WTC11 (cell line): ENCODE results near the gene MRAS.

Experiments used
- KAT7 ChIP-seq: sonication (generic); formaldehyde crosslinking; IDR thresholded peaks from 2 replicates; pipeline ENCODE4 v1.8.1; 2023; ENCODE audit warnings: missing genetic modification reagents, mild to moderate bottlenecking, borderline replicate concordance
- SMAD3 ChIP-seq: sonication (generic); formaldehyde crosslinking; IDR thresholded peaks from 2 replicates; pipeline ENCODE4 v1.8.0; 2022; ENCODE audit warnings: missing genetic modification reagents, mild to moderate bottlenecking, borderline replicate concordance
- SMAD4 ChIP-seq: sonication (generic); formaldehyde crosslinking; IDR thresholded peaks from 2 replicates; pipeline ENCODE4 v1.8.0; 2022; ENCODE audit warnings: mild to moderate bottlenecking, missing genetic modification reagents
- TF ChIP-seq, protein P1 (sequence below): sonication (generic); formaldehyde crosslinking; IDR thresholded peaks from 2 replicates; pipeline ENCODE4 v1.8.1; 2022; ENCODE audit warnings: low read depth, missing genetic modification reagents, borderline replicate concordance
- TF ChIP-seq, protein P2 (sequence below): fragments of 200-600 bp; IDR thresholded peaks from 2 replicates; pipeline ENCODE4 v1.8.0; 2022; ENCODE audit warnings: antibody characterized with exemption
- TF ChIP-seq, protein P3 (sequence below): sonication (generic); formaldehyde crosslinking; conservative IDR thresholded peaks from 2 replicates; pipeline ENCODE4 v1.8.1; 2022; ENCODE audit warnings: mild to moderate bottlenecking, missing genetic modification reagents

DNA sequence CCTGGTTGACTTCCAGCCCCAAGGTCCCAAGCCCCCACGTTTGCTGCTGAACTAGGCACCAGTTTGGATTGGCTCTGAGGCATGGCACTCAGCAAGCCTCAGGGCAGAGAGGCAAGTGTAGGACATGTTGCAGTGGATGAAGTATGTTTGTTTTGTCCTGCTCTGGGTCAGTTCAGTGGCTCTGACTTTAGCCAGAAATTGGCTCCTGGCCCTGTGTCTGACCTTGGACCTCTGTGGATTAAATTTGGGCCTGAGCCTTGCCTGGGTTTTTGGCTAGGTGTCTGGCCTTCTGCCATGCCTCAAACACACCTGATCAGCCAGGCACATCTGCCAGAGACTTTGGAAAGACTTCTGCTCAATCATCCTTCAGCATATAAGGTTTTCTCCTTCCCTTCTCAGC lies 3.6 kb upstream of the MRAS start:
- TF ChIP-seq, protein P1, sequence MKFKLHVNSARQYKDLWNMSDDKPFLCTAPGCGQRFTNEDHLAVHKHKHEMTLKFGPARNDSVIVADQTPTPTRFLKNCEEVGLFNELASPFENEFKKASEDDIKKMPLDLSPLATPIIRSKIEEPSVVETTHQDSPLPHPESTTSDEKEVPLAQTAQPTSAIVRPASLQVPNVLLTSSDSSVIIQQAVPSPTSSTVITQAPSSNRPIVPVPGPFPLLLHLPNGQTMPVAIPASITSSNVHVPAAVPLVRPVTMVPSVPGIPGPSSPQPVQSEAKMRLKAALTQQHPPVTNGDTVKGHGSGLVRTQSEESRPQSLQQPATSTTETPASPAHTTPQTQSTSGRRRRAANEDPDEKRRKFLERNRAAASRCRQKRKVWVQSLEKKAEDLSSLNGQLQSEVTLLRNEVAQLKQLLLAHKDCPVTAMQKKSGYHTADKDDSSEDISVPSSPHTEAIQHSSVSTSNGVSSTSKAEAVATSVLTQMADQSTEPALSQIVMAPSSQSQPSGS (CRISPR knock-in tag), result no peak
- TF ChIP-seq, protein P2, sequence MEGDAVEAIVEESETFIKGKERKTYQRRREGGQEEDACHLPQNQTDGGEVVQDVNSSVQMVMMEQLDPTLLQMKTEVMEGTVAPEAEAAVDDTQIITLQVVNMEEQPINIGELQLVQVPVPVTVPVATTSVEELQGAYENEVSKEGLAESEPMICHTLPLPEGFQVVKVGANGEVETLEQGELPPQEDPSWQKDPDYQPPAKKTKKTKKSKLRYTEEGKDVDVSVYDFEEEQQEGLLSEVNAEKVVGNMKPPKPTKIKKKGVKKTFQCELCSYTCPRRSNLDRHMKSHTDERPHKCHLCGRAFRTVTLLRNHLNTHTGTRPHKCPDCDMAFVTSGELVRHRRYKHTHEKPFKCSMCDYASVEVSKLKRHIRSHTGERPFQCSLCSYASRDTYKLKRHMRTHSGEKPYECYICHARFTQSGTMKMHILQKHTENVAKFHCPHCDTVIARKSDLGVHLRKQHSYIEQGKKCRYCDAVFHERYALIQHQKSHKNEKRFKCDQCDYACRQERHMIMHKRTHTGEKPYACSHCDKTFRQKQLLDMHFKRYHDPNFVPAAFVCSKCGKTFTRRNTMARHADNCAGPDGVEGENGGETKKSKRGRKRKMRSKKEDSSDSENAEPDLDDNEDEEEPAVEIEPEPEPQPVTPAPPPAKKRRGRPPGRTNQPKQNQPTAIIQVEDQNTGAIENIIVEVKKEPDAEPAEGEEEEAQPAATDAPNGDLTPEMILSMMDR, result no peak
- TF ChIP-seq, protein P3, sequence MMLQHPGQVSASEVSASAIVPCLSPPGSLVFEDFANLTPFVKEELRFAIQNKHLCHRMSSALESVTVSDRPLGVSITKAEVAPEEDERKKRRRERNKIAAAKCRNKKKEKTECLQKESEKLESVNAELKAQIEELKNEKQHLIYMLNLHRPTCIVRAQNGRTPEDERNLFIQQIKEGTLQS (CRISPR knock-in tag), result no peak
- TF ChIP-seq KAT7 (CRISPR knock-in tag) (no peak), SMAD3 (CRISPR knock-in tag) (no peak), SMAD4 (CRISPR knock-in tag) (no peak)
